K562 (cell line): ENCODE data around the gene BLOC1S4. TPM values are rescaled to one million over a fixed set of nuclear protein-coding genes. Genes with fewer than 3 reads are reported as not detected.

Experiments used
- ARID2 ChIP-seq: fragments of 450-650 bp; IDR thresholded peaks from 2 replicates; pipeline ENCODE4 v1.6.1; 2017; ENCODE audit warnings: antibody characterized with exemption, mild to moderate bottlenecking
- CTBP1 ChIP-seq: fragments of 450-650 bp; IDR thresholded peaks from 2 replicates; pipeline ENCODE4 v1.6.1; 2016; ENCODE audit warnings: borderline replicate concordance
- CTCFL ChIP-seq: IDR thresholded peaks from 2 replicates; pipeline ENCODE4 v1.6.1; 2011; ENCODE audit warnings: borderline replicate concordance, low read depth, mild to moderate bottlenecking, moderate library complexity, low read length; ENCODE audit not compliant: insufficient read depth, poor library complexity, severe bottlenecking
- ETS1 ChIP-seq: conservative IDR thresholded peaks from 2 replicates; pipeline ENCODE4 v1.6.1; 2011; ENCODE audit warnings: low read depth, mild to moderate bottlenecking, low read length; ENCODE audit not compliant: control insufficient read depth
- EWSR1 ChIP-seq: fragments of 450-650 bp; IDR thresholded peaks from 2 replicates; pipeline ENCODE4 v1.6.1; 2018; ENCODE audit warnings: borderline replicate concordance, mild to moderate bottlenecking, low read depth, moderate library complexity; ENCODE audit not compliant: partially characterized antibody
- FOXJ3 ChIP-seq: sonication (generic); formaldehyde crosslinking; IDR thresholded peaks from 2 replicates; pipeline ENCODE4 v1.4.0; 2020; ENCODE audit warnings: mild to moderate bottlenecking, missing genetic modification reagents
- GATAD2A ChIP-seq: fragments of 450-650 bp; IDR thresholded peaks from 2 replicates; pipeline ENCODE4 v1.6.1; 2017
- IRF9 ChIP-seq: fragments of 450-650 bp; IDR thresholded peaks from 2 replicates; pipeline ENCODE4 v1.6.1; 2016; ENCODE audit warnings: missing biosample characterization, missing genetic modification characterization
- MTA3 ChIP-seq: fragments of 450-650 bp; formaldehyde crosslinking; IDR thresholded peaks from 2 replicates; pipeline ENCODE4 v1.6.1; 2017; ENCODE audit warnings: mild to moderate bottlenecking, borderline replicate concordance
- MYC ChIP-seq, 2 experiments: fragments of 250-450 bp in 1 of 2; sonication (Bioruptor Pico) in 1 of 2; IDR thresholded peaks; 2 replicates each; pipeline versions ENCODE4 v1.5.1 to v1.6.1; 2012 to 2021; ENCODE audit warnings: low read depth in 2 of 2, borderline replicate concordance in 1 of 2, improper control_type of control experiment in 1 of 2, low read length in 1 of 2, mild to moderate bottlenecking in 1 of 2, moderate library complexity in 1 of 2
- NCOA6 ChIP-seq: fragments of 450-650 bp; IDR thresholded peaks from 2 replicates; pipeline ENCODE4 v1.6.1; 2017; ENCODE audit warnings: mild to moderate bottlenecking
- SIX5 ChIP-seq, 2 experiments: IDR thresholded peaks; 2 replicates each; pipeline ENCODE4 v1.6.1; 2011; ENCODE audit warnings: low read length in 2 of 2, borderline replicate concordance in 1 of 2, low read depth in 1 of 2, mild to moderate bottlenecking in 1 of 2, moderate library complexity in 1 of 2; ENCODE audit not compliant: insufficient read depth in 1 of 2
- SNRNP70 ChIP-seq: fragments of 200-400 bp; formaldehyde crosslinking; optimal IDR thresholded peaks from 2 replicates; pipeline ENCODE3; 2017; ENCODE audit warnings: low read depth, low read length
- SUPT5H ChIP-seq: fragments of 450-650 bp; IDR thresholded peaks from 2 replicates; pipeline ENCODE4 v1.6.1; 2016
- ZNF280B ChIP-seq: fragments of 250-450 bp; sonication (Bioruptor Pico); IDR thresholded peaks from 2 replicates; pipeline ENCODE4 v1.5.1; 2021; ENCODE audit warnings: mild to moderate bottlenecking
- ZNF57 ChIP-seq: fragments of 450-650 bp; formaldehyde crosslinking; IDR thresholded peaks from 2 replicates; pipeline ENCODE4 v1.4.0; 2020; ENCODE audit warnings: mild to moderate bottlenecking, moderate library complexity
- ZNF592 ChIP-seq: fragments of 450-650 bp; IDR thresholded peaks from 2 replicates; pipeline ENCODE4 v1.6.1; 2017; ENCODE audit warnings: antibody characterized with exemption, mild to moderate bottlenecking
- polyA plus RNA-seq, 8 experiments: library from polyadenylated mRNA; depleted of rRNA in 4 of 8; stranded (reverse) in 5 of 8; unstranded in 3 of 8; fragments of >200 nt; fragmentation: Nextera tagmentation in 2 of 8; fragmentation: Illumina TruSeq in 1 of 8; extraction: Ambion mirVana in 2 of 8; extraction: Trizol in 1 of 8; gene quantifications; 2 replicates each; pipeline versions ENCODE4 v1.2.1 to v1.2.3, GENCODE V29; 2011 to 2014; ENCODE audit warnings: inconsistent platforms in 1 of 8, missing spikeins in 1 of 8
- total RNA-seq, 7 experiments: library from RNA; depleted of rRNA in 6 of 7; stranded (reverse); fragments of >200 nt in 6 of 7; fragmentation: Illumina TruSeq in 2 of 7; extraction: Trizol in 2 of 7; gene quantifications; 2 replicates each; pipeline versions ENCODE4 v1.2.1 to v1.2.3, GENCODE V29; 2011 to 2021; ENCODE audit warnings: low replicate concordance in 1 of 7

BLOC1S4 gene
- total and polyA plus RNA-seq, 9 of the 15 experiments (the other 6 are each of a cell fraction or from before 2014, with no cell fraction given) = 3.1 to 31.6 (median 11.2) TPM

GRCh38 chr4:6753103-6753560 lies 37.2 kb downstream of the BLOC1S4 start (continued):
- TF ChIP-seq ETS1 (0 out of 2 replicates have a peak, but pooled peaks have one; percentile 39), SIX5 (IDR thresholded peaks at IDR 0.05; ENCODE audit: borderline replicate concordance in 1 of 2, insufficient read depth in 1 of 2, low read depth in 1 of 2, low read length in 2 of 2) (no peak), ZNF57 (CRISPR knock-in tag) (no peak), FOXJ3 (CRISPR knock-in tag) (no peak), GATAD2A (no peak), CTCFL (no peak), SNRNP70 (no peak), MTA3 (peak; percentile 58; the same call in 1 of the 2 replicates), IRF9 (tag) (no peak), SUPT5H (0 out of 2 replicates have a peak, but pooled peaks have one; percentile 38), CTBP1 (peak; percentile 47; the same call in 1 of the 2 replicates), ZNF280B (CRISPR knock-in tag) (no peak), ARID2 (no peak), NCOA6 (no peak), ZNF592 (peak; percentile 94), MYC (IDR thresholded peaks at IDR 0.05; ENCODE audit: low read depth, low read length) (no peak; the same call in 1 of the 2 replicates), MYC (CRISPR knock-in tag; IDR thresholded peaks at IDR 0.05; ENCODE audit: borderline replicate concordance, low read depth) (no peak), EWSR1 (no peak)
